Stomach (tissue), 4 donors: ENCODE results near the gene ANTXR1.

Experiments used
- CTCF ChIP-seq, 7 experiments: fragments of 450-650 bp in 4 of 7; fragments of 200-600 bp in 3 of 7; sonication (generic) in 3 of 7; IDR thresholded peaks; one replicate each; pipeline ENCODE4 v1.5.1; 2016 to 2019; ENCODE audit warnings: antibody characterized with exemption in 7 of 7, control low read depth in 2 of 7, mild to moderate bottlenecking in 1 of 7
- POLR2A ChIP-seq, 4 donors: fragments of 450-650 bp; IDR thresholded peaks; one replicate each; pipeline ENCODE4 v1.6.1; 2016; ENCODE audit warnings: antibody characterized with exemption in 4 of 4, control low read depth in 2 of 4, mild to moderate bottlenecking in 1 of 4, moderate library complexity in 1 of 4

DNA sequence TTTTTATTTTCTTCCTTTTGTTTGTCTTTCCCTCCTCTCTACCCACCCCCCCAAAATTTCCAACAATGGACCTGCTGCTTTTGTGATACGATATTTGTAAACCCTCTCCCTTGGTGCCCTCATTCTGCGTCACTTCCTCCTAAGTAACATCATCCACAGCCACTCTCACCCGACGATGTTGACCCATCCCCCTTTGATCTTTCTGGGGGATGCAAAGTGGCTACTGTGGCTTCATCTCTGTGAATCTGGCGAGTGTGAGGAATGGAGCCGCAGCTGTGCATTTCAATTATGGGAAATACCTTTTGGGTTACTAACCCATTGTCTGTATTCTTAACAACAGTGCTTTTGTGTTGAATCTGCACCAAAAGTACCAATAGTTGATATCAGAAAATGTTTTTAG lies 19.4 kb downstream of the ANTXR1 start:
- TF ChIP-seq CTCF (IDR thresholded peaks at IDR 0.05) (no peak), POLR2A (IDR thresholded peaks at IDR 0.05) (no peak)
